ENCODE results near the gene PIEZO2.
"Not testable (repeated sequence)": the region's sequence is repeated elsewhere in the genome, so short reads cannot be mapped to it uniquely, and the experiment has no call there.

DNA sequence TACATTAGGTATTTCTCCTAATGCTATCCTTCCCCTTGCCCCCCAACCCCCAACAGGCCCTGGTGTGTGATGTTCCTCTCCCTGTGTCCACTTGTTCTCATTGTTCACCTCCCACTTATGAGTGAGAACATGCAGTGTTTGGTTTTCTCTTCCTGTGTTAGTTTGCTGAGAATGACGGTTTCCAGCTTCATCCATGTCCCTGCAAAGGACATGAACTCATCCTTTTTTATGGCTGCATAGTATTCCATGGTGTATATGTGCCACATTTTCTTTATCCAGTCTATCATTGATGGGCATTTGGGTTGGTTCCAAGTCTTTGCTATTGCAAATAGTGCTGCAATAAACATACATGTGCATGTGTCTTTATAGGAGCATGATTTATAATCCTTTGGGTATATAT is 32.3 kb upstream of the PIEZO2 start:
- TF ChIP-seq, protein P1, sequence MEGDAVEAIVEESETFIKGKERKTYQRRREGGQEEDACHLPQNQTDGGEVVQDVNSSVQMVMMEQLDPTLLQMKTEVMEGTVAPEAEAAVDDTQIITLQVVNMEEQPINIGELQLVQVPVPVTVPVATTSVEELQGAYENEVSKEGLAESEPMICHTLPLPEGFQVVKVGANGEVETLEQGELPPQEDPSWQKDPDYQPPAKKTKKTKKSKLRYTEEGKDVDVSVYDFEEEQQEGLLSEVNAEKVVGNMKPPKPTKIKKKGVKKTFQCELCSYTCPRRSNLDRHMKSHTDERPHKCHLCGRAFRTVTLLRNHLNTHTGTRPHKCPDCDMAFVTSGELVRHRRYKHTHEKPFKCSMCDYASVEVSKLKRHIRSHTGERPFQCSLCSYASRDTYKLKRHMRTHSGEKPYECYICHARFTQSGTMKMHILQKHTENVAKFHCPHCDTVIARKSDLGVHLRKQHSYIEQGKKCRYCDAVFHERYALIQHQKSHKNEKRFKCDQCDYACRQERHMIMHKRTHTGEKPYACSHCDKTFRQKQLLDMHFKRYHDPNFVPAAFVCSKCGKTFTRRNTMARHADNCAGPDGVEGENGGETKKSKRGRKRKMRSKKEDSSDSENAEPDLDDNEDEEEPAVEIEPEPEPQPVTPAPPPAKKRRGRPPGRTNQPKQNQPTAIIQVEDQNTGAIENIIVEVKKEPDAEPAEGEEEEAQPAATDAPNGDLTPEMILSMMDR (IDR thresholded peaks at IDR 0.05; ENCODE audit: insufficient read depth, low read depth, low read length), result not testable (repeated sequence)
- TF ChIP-seq EZH2 (IDR thresholded peaks at IDR 0.05; ENCODE audit: insufficient read depth, low read length), result not testable (repeated sequence)
